Stimulated activated CD8-positive, alpha-beta memory T cell treated with anti-CD3 and anti-CD28 coated beads, Interleukin-7, amount 100 ng/mL, for 48 hours (primary cell): Measurements from ENCODE around the gene RGS16.

ENCODE experiments used
- DNase-seq, 2 donors: peaks; one replicate each; pipeline ENCODE4 v3.0.0-alpha.2; 2020; ENCODE audit warnings: low read depth in 1 of 2; ENCODE audit errors: extremely low read depth in 1 of 2

The RGS16 gene

GRCh38 chr1:182610606-182611194, 6.5 kb upstream of the RGS16 start:
- no peak for DNase-seq

DNA sequence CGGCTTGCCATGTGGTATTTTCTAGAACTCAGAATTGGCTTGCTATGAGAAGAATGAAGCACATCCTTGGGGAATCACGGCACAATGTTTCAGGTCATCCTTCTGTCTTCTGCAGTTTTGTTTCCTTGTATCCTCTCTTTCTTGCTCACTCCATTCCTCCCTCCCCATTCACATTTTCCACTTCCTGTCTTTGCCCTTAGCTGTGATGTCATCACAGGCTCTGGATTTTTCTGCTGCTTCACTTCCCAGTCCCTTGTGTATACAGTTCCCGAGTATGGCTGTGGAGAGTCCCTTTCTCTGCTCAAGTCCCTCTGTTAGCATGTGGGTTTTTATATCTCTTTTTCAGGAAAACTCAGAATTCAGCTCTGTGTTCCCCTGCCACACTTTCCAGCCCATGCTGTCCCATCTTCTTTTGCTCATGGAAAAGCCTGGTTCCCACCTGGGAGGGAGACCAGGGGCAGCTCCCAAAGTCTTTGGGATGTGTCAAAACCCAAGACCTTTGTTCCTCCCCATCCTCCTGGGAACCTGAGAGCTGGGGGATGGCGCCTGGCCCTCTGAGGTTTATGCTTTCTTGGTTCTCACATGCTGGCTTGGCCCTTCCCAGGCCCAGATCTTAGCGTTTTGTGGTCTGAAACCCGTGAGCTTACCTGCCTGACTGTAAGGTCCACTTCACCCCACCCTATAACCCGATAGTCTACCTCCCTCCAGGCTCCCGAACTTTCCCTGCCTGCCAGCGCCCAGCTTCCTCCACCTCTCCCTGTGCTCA, 4.8 kb upstream of the RGS16 start:
- no peak for DNase-seq

GRCh38 chr1:182608236-182608635, 4.0 kb upstream of the RGS16 start:
- no peak for DNase-seq

GRCh38 chr1:182607566-182607965, 3.4 kb upstream of the RGS16 start:
- no peak for DNase-seq

DNA sequence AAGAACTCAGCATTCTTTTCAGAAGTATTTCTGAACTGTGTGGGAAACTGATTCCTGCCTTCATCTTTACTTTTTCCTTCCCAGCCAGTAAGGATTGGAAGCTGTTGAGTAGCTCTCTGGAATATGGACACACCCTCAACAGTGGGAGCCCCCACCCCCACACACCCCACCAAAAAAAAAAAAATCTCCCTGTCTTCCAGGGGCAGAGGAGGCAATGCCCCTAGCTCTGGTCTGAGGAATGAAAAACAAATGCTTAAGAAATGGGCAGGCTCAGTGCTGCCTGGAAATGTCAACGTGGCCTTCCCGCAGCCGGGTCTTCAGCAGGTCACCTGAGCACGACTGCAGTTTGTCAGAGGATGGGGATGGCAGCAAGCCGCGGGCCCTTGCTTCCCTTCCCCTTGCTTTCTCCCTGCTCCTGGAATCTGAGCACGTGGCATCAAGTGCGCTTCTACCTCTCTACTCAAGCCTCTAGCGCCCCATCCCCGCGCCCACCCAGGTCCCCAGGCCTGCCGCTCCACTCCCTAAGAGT, 479 bp downstream of the RGS16 start:
- DNase-seq = no peak

- DNase-seq = no peak
These were observed 1.1 kb downstream of the RGS16 start for GRCh38 chr1:182602935-182603645.

DNA sequence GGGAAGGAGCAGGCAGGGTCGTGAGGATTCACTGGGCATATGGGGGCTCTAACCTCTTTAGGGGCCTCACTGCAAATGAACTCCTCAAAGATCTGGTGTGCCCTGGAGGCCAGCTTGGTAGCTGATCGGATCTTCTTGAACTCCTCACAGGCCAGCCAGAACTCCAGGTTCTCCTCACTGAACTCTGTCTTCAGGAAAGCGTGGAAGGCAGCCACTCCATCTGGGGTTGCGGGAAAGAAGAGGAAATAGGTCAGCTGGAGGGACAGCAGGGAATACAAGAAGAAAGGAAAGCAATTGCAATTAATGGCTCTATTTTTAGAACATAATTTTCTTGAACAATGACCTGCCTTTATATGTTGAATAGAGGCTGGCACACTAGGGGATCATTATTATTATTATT, 2.3 kb downstream of the RGS16 start:
- no peak for DNase-seq

DNA sequence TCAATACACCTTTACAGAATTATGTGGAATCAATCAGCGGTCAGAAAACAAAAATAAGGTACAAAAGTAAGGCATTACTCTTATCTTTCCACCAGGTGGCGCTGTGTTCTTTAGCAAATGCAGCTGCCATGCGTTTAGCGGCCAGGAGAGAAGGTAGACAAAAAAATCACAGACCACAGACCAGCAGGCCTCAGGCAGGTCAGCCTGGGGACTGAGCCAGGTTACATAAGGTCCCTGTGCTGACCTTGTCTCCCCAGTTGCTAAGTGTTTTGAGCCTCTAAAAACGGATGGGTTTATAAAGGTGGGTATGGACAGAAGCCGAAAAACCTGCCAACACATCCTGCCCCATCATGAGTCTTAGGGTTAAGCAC, 2.8 kb downstream of the RGS16 start:
- DNase-seq = no peak

DNA sequence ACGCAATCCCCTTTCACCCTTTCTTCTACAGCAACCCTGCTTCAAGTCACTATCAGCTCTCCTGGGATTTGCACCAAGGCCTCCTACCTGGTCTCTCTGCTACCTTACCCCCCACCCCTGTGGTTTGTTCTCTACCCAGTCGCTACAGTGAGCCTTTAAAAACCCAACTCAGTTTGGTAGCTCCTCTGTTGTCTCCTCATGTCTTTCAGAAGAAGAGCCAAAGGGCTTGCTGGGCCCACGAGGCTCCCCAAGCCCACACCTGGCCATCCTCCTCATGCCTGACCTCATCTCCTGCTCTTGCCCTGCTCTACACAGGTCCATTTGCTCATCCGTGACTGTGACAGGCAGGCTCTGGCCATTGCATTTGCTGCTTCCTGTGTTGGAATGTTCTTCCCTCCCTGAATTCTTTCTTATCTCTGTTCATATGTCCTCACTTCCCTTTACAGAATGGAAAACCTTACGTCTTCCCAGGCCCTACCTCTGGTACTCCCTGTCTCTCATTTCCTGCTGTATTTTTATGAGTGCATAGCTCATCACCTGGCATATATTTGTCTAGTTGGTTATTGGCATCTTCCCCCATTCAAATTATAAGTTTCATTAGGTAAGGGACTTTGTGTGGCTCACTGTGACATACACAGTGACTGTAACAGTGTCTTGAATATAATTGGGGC, 3.3 kb downstream of the RGS16 start:
- no peak for DNase-seq

- DNase-seq = no peak
These were observed 4.0 kb downstream of the RGS16 start for GRCh38 chr1:182600036-182600713.

DNA sequence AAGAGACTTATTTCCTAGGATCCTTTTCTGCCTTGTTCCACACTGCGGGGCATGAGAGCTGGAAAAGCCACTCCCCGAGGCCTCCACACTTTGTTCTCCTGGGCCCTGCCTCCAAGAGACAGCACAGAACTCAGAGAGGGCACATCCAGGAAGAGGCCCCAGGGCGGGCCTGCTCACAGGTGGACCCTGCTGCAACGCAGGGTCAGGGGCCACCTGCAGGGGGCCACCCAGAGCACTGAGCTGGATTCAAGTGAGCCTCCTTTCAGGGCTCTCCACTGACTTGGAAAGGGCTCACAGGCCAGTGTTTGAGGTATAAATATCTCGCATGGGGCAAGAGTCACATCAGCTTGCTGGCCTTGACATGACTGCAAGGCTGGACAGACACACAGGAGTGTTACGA, 4.8 kb downstream of the RGS16 start:
- DNase-seq = no peak

- no peak for DNase-seq
These were observed 5.9 kb downstream of the RGS16 start for GRCh38 chr1:182598296-182598695.

- DNase-seq = no peak
These were observed 7.3 kb downstream of the RGS16 start for GRCh38 chr1:182596934-182597333.

DNA sequence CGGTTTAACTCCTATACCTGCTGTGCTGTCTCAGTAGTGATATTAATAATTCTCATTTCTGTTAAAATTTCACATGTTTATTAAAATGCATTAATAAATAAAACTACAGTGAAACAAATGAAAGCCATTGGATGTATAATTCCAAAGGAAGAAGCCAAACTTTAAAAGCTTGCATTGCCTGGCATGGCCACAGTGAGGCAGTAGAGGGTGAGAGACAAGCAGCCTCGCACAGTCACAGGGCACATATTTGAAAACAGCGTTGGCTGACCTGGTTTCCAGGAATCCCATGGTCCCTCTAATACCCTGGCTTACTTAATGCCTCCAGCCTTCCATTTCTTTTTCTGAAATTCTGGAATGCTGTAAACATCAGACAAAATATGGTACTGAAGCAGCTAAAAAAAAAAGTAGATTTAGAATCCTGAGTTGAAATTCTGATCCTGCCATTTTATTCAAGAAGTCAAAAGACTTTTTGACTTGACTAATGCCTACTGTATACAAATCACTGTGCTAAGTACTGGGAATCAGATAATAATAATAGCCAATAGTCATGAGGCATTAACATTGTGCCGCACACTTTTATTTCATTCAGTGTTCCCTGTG, 8.4 kb downstream of the RGS16 start:
- no peak for DNase-seq

GRCh38 chr1:182589931-182590330, 14.3 kb downstream of the RGS16 start:
- no peak for DNase-seq

- no peak for DNase-seq
These were observed 14.7 kb downstream of the RGS16 start for GRCh38 chr1:182589520-182589919.

DNA sequence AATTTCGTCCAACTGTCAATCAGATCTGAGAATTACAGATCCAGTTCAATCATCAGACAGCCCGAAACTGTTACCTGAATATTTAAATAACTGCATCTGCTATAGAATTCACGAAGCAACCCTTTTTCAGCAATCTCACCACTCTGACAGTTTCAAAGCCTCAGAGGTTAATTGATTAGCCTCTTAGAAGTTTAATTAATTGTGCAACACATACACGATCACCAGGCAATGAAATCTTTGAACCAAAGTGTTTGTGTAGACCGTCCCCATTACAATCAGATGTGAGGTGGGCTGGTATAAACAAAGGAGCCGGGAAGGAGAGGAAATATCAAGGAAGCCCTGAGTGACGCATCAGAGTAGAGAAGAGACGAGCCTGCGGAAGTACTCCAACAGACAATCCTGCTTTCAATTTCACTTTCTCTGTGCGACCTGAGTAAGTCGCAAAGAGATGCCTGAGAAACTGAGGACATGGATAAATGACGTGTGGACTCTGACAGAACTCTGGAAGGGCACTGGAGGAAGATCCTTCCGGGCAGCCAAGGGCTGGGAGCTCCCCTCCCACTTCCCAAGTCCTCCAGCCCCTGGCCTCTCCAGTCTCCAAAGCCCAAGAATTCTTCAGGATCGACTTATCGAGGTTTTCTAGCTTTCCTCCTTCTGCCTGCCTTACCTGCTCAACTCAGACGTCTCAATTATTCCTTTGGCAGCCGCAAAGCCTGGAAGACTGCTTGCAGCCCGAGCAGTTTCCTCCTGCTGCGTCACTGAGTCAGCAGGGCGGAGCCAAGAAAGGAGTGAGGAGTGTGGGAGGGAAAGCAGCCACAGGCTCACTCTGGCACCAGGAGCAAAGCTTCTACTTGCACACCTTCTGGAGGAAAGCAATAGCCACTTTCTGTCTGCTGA, 15.4 kb downstream of the RGS16 start, which contains the start of gene RNASEL:
Gene RNASEL (minus strand): TSS at position 757 of the 897 bp plus-strand sequence. CDS start 2,450 bp downstream, outside the sequence.
- DNase-seq = peak in 1 of 2 donors; percentile 45

GRCh38 chr1:182587666-182588499, 16.3 kb downstream of the RGS16 start:
- DNase-seq = no peak
